ENCODE results near the gene F11R.
"Not testable (repeated sequence)": the region's sequence is repeated elsewhere in the genome, so short reads cannot be mapped to it uniquely, and the experiment has no call there.

Gene F11R

GRCh38 chr1:161044535-161044907, 23.6 kb upstream of the F11R start:
- DNase-seq (ENCODE audit: low read depth in 3 of 3), result no peak

DNA sequence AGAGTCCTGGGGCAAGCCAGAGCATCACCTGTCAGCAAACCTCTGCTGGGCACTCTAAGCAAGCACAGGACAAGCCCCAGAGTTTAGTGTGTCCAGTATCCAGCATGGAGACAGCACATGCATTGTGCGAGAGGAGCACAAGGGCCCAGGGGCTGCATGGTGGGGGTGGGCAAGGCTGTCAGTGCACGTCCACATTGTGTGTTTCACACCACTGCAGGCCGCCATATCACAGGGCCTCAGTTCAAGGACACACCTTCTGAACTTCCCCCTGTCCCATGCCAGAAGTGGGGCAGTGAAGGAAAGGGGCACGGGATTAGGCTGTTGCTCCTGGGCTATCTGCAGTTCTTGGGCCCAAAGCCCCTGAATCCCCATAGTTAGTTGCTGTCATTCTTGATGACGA, 18.6 kb upstream of the F11R start:
- no peak for DNase-seq (ENCODE audit: low read depth in 3 of 3)

DNA sequence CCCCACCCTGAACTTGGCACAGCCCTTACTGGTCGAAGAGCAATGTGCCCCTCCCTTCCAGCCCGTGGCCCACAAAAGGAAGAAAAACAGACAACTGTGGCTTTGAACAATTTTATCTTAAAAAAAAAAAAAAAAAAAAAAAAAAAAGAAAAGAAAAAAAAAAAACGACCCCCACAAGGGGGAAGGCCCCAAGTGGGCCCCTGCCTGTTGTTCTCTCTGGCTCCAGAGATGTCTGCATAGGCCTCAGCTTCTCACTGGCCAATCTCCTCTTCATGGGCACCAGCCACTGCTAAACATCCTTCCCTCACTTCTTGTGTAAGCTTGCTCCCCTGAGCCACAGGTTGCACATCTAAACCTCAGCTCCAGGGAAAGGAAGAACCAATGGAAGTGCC, 18.2 kb upstream of the F11R start:
- DNase-seq (ENCODE audit: low read depth in 3 of 3), result no peak

DNA sequence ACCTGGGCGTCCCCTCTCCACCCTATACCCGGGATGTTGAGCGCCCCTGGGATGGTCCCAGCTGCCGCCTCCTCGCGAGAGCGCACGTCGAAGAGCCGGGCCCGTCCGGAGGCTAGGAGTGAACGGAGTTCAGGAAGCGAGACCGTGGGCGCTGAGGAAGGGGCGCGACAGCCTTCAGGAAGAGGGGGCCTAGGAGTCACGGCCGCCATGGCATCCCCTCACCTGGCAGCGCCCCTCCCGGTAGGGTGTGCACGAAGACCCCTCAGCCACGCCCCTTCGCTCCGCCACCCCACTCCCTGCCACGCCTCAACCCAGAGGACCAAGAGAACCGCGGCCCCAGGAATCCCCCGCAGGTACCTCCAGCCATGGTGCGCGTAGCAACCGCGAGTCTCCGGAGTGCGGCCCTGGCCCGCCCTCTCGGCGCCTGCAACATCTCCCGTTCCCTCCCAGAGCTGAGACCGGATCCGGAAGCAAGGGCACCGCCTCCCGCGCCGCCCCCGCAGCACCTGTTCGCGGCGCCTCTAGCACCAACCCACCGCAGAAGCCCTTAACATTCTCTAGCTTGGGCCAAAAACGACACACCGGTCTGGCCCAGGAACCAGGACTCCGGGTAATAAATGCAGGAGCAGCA, 17.7 kb upstream of the F11R start, which contains the start of gene TSTD1:
Gene TSTD1, minus strand, starts transcription at position 442 of the 631 bp plus-strand sequence. Its CDS starts 75 bp downstream, at position 367.
- DNase-seq (ENCODE audit: low read depth in 3 of 3), result peak; percentile 65 to 83 (median 71)

DNA sequence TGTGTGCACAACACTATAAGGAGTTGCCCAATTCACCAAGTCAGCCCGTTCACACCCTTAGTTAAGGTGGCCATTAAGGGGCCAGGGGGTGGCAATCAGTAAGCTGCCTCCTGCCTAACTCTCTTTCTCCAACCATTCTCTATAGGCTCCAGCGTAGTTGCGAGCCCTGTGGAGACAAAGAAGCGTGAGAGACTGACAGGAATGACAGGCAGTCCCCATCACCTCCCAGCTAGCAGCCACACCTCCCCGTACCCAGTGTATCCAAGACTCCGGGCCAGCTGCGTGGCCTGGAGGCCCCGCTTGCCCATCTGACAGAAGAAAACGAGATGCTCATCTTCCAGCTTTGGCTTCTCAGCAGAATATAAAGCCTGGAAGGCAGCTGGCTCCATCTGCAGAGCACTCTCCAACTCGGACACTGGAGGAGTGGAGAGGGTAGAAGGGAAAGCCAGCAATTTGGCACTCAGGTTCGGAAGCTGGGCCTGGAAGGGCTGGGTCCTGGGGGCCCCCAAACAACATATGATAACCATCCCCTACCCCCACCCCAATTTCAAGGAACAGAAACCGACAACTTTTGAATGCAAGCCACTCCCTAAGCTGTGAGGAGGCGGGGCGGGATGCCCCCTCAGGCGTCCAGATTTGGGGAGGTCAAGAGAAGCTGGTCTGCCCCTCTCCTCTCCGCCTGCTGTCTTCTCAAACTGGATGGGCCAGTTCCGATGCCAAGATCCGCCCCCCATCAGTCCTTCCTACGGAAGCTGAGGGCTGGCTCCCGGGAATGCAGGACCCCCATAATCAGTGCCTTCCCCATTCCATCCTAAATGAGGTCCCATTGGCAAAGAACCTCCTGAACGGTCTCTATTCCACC, 16.9 kb upstream of the F11R start:
- DNase-seq (ENCODE audit: low read depth in 3 of 3), result no peak

- DNase-seq (ENCODE audit: low read depth in 3 of 3), result no peak
Observed at GRCh38 chr1:161033751-161034150, 12.8 kb upstream of the F11R start.

DNA sequence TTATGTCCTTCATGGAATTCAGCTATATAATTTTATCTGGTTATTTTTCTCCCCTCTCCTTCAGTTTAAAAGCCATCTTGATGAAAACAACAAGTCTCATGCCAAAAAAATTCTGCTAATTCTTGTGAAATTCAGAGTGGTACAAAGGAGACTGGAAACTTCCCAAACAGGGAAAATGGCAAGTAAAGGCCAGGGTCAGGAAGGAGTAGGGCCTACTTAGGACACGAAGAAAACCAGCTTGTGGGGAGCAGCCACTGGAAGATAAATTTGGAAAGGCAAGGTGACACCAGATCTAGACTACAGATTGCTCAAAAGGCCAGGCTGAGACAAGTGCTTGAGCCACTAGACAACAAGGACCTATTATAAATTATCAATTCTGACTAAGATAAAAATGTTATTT, 11.5 kb upstream of the F11R start:
- no peak for DNase-seq (ENCODE audit: low read depth in 3 of 3)

DNA sequence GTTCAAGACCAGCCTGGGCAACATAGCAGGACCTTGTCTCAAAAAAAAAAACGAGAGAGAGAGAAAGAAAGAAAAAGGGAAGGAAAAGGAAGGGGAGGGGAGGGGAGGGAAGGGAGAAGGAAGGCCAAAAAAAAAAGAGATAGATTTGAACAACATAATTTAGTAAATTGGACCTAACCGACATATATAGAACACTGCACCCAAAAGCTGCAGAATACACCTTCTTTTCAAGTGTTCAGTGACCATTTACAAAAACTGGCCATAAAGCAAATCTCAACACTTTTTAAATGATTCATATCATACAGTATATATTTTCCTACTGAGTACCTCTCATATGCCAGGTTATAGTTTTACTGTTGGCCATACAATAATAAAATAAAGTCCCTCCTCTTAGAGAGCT, 10.9 kb upstream of the F11R start:
- DNase-seq (ENCODE audit: low read depth in 3 of 3), result no peak

GRCh38 chr1:161029466-161029865, 8.5 kb upstream of the F11R start:
- not testable (repeated sequence) for DNase-seq (ENCODE audit: low read depth in 3 of 3)

DNA sequence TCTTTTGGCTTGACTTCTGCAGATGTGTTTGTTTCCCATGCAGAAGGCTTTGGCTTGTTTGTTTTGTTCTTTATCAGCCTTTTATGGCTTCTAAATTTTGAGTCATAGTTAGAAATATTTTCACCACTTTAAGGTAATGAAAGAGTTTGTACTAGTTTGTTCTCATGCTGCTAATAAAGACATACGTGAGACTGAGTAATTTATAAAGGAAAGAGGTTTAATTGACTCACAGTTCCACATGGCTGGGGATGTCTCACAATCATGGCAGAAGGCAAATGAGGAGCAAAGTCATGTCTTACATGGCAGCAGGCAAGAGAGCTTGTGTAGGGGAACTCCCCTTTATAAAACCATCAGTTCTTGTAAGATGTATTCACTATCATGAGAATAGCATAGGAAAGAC, 6.0 kb upstream of the F11R start:
- DNase-seq (ENCODE audit: low read depth in 3 of 3), result not testable (repeated sequence)

DNA sequence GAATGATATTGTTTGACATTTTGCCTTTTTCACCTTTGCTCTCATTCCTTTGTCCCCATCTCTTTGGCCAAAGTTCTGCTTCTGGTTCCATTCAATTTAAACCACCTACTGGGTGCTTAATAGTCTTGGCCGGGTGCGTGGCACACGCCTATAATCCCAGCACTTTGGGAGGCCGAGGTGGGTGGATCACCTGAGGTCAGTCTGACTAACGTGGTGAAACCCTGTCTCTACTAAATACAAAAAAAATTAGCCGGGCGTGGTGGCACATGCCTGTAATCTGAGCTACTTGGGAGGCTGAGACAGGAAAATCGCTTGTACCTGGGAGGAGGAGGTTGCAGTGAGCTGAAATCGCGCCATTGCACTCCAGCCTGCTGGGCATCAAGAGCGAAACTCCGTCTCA, 1.5 kb upstream of the F11R start:
- DNase-seq (ENCODE audit: low read depth in 3 of 3), result not testable (repeated sequence)

DNA sequence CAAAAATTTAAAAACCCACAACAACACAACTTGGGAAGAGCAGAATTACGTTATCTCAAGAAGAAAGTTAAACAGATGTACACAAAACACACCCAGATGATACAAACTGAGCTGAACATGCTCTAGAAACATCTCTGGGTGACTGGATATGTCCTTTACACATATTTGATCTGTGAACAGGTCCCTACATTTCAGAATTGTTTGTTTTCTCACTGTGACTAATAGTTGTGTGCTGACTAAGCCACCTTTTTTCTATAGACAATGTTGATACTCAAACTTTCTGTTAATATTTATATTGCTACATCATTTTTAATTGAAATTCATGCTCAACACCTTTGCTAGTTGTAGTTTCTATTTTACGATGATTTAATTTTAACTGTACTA, 1.0 kb upstream of the F11R start:
- no peak for DNase-seq (ENCODE audit: low read depth in 3 of 3)

DNA sequence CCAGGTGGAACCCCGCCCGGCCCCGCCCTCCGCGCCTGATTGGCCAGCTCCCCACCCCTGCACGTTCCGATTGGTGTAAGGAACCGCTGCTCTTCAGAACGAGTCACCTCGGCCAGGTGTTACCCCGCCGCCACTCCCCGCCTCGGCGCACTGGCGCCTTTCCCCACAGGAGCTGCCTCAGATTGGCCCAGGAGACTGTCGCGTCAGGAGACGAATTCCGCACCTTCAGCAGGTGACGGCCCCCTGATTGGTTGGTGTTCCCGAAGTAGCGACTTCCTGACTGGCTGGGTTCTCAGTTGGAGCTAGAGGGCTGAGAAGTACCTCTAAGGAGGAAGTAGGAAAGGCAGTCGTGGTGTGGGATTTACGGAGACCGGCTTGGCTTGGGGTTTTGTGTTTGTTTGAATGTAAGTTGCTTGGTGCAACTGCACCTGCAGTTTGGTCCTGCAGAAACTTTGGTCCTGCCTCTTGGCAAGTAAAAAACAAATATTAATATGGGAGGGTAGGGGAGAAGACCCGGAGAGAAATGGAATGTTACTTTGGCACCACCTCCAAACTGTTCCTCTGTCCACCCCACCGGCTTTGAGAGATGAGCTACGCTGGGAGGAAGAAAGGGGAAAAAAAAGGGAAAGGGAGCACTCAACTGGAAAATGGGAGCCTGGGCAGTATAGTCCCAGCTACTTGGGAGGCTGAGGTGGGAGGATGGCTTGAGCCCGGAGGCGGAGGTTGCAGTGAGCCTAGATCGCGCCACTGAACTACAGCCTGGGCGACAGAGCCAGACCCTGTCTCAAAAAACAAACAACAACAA, 415 bp upstream of the F11R start:
- DNase-seq (ENCODE audit: low read depth in 3 of 3), result peak; percentile 63 to 92 (median 75)

DNA sequence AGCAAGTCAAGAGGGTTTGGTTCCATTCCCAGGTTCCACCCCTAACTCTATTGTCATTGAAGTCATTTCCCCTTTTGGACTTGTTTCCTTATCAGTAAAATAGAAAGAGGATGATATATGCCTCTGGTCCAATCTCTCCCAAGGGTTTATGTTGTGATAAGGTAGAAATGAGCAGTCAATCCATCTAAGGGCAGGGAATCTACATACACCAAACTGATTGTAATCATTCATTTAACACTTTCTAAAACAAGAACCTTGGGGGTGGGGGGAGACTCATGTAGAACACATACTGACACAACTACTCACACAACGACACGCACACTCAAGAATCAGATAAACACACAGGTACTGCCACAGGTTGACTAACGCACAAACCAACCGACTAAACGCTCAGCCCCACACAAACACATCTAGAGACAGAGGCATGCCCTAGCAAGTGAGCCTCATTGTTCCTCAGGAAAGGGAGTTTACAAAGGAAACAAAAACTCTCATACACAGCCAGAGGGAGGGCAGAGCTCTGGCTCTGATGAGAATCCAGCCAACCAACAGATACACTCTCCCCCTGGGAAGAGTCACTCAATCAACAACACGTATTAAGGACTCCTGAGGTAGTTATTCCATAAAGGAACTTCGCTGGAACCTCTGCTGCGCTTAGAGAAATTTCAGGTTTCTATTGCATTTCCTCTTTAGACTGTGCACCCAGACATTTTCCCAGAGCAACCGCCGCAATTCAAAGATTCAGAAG, 1.0 kb downstream of the F11R start:
- no peak for DNase-seq (ENCODE audit: low read depth in 3 of 3)

GRCh38 chr1:161019111-161019660, 1.8 kb downstream of the F11R start:
- not testable (repeated sequence) for DNase-seq (ENCODE audit: low read depth in 3 of 3)

DNA sequence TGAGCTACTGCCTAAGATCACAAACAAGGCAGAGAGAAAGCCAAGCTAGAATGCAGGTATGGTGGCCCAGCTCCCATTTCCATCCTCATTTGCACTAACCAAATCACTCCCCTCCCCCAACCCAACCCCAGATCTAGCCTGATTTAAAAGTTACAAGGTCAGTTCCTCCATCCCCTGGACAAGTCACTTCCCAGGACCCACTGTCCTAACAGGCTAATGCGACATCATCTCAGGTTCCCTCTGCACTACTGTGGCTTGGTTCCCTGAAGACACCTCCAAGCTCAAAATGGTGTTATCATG, 2.4 kb downstream of the F11R start:
- no peak for DNase-seq (ENCODE audit: low read depth in 3 of 3)

DNA sequence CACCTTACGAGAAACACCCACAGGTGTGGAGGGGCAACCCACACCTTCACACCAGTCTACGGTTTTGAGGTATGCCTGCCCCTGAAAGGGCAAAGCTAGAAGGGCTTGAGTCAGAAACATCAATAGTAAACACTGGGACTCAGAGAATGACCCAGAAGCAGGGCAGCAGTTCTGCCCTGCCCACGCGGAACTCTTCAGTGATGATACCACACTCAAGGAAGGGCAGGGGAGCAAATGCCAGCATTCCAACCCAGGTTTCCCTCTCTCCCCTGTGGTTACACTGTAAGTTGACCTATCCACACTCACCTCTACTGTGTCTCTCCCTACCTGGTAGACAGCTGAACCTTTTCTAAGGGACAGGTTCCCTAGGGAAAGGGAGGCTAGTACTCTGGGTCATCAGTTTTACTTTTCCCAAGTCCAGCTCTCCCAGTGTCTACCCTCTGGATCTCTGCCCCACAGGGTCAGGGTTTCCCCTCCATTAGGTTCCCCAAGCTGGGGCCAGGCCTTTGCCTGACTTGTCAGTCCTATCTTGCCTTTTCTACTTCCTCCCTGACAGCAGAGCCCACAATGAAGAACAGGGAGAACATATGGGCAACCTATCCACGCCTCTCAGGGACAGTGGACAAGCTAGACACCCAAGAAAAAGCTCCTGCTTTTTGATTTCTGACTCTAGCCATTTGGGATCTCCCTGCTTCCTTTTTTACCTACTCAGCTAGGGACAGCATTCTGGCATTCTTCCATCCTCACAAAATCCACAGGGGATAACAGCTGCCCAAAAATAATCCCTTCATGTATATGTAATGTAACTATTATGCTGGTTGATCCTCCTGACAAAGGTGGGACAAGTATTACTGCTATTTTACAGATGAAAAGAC, 3.0 kb downstream of the F11R start:
- DNase-seq (ENCODE audit: low read depth in 3 of 3), result no peak

DNA sequence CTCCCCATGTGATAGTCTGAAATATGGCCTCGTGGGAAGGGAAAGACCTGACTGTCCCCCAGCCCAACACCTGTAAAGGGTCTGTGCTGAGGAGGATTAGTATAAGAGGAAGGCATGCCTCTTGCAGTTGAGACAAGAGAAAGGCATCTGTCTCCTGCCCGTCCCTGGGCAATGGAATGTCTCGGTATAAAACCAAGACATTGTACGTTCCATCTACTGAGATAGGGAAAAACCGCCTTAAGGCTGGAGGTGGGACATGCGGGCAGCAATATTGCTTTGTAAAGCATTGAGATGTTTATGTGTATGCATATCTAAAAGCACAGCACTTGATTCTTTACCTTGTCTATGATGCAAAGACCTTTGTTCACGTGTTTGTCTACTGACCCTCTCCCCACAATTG, 3.8 kb downstream of the F11R start:
- DNase-seq (ENCODE audit: low read depth in 3 of 3), result not testable (repeated sequence)

GRCh38 chr1:161016683-161017082, 4.3 kb downstream of the F11R start:
- not testable (repeated sequence) for DNase-seq (ENCODE audit: low read depth in 3 of 3)

- peak; percentile 49 to 63 (median 56) for DNase-seq (ENCODE audit: low read depth in 3 of 3)
Observed at GRCh38 chr1:161013488-161014230, 7.3 kb downstream of the F11R start.
